H9 (cell line): Measurements from ENCODE around the gene TRPT1. TPM values are rescaled to one million over a fixed set of nuclear protein-coding genes. Genes with fewer than 3 reads are reported as not detected.

Experiments used
- DNase-seq: peaks from one replicate; pipeline ENCODE4 v3.0.0-alpha.2; 2017
- H2AFZ ChIP-seq: one replicate; pipeline ENCODE4 v1.6.1; 2013; ENCODE audit warnings: mild to moderate bottlenecking, low read length, control low read depth, moderate library complexity
- H2AK5ac ChIP-seq: 2 replicates; pipeline ENCODE4 v1.6.1; 2013; ENCODE audit warnings: low read length, control low read depth, mixed read lengths; ENCODE audit not compliant: insufficient read length
- H2BK120ac ChIP-seq: one replicate; pipeline ENCODE4 v1.6.1; 2013; ENCODE audit warnings: low read depth, mild to moderate bottlenecking, low read length, control low read depth, inconsistent platforms; ENCODE audit not compliant: poor library complexity, severe bottlenecking
- H2BK12ac ChIP-seq: 2 replicates; pipeline ENCODE4 v1.6.1; 2013; ENCODE audit warnings: low read length, control low read depth, mixed read lengths, low read depth; ENCODE audit not compliant: insufficient read length
- H2BK15ac ChIP-seq: 2 replicates; pipeline ENCODE4 v1.6.1; 2013; ENCODE audit warnings: low read depth, low read length, control low read depth
- H2BK20ac ChIP-seq: one replicate; pipeline ENCODE4 v1.6.1; 2013; ENCODE audit warnings: low read depth, mild to moderate bottlenecking, low read length, control low read depth, inconsistent platforms; ENCODE audit not compliant: poor library complexity, severe bottlenecking
- H2BK5ac ChIP-seq: 2 replicates; pipeline ENCODE4 v1.6.1; 2013; ENCODE audit warnings: low read length, control low read depth, mixed read lengths; ENCODE audit not compliant: insufficient read length
- H3K14ac ChIP-seq: 2 replicates; pipeline ENCODE4 v1.6.1; 2013; ENCODE audit warnings: low read length, control low read depth; ENCODE audit not compliant: insufficient read depth
- H3K18ac ChIP-seq: 2 replicates; pipeline ENCODE4 v1.6.1; 2013; ENCODE audit warnings: low read depth, mild to moderate bottlenecking, mixed read lengths, low read length, control low read depth; ENCODE audit not compliant: insufficient read length
- H3K23ac ChIP-seq: 2 replicates; pipeline ENCODE4 v1.6.1; 2013; ENCODE audit warnings: low read length, control low read depth, mixed read lengths, low read depth; ENCODE audit not compliant: insufficient read length
- H3K23me2 ChIP-seq: 2 replicates; pipeline ENCODE4 v1.6.1; 2013; ENCODE audit warnings: low read depth, mild to moderate bottlenecking, mixed read lengths, low read length, control low read depth; ENCODE audit not compliant: insufficient read length, poor library complexity, severe bottlenecking
- H3K27ac ChIP-seq: 2 replicates; pipeline ENCODE4 v1.5.1; 2013; ENCODE audit warnings: low read length, control low read depth, mixed read lengths, low read depth; ENCODE audit not compliant: insufficient read length
- H3K27me3 ChIP-seq: 2 replicates; pipeline ENCODE4 v1.6.1; 2013; ENCODE audit warnings: low read length, control low read depth, inconsistent platforms; ENCODE audit not compliant: insufficient read depth
- H3K4ac ChIP-seq: 2 replicates; pipeline ENCODE4 v1.6.1; 2013; ENCODE audit warnings: low read depth, mild to moderate bottlenecking, control low read depth, inconsistent platforms, low read length, moderate library complexity
- H3K4me1 ChIP-seq: 2 replicates; pipeline ENCODE4 v1.6.1; 2013; ENCODE audit warnings: low read length, control low read depth, inconsistent platforms; ENCODE audit not compliant: insufficient read depth
- H3K4me2 ChIP-seq: 2 replicates; pipeline ENCODE4 v1.6.1; 2013; ENCODE audit warnings: low read length, control low read depth, mixed read lengths; ENCODE audit not compliant: insufficient read length, insufficient read depth
- H3K56ac ChIP-seq: 2 replicates; pipeline ENCODE4 v1.6.1; 2013; ENCODE audit warnings: low read depth, mild to moderate bottlenecking, mixed read lengths, low read length, control low read depth; ENCODE audit not compliant: insufficient read length
- H3K79me1 ChIP-seq: 2 replicates; pipeline ENCODE4 v1.6.1; 2013; ENCODE audit warnings: low read depth, mild to moderate bottlenecking, moderate library complexity, low read length, control low read depth, inconsistent platforms; ENCODE audit not compliant: insufficient read depth, poor library complexity, severe bottlenecking
- H3K79me2 ChIP-seq: 2 replicates; pipeline ENCODE4 v1.6.1; 2013; ENCODE audit warnings: low read length, control low read depth, inconsistent platforms; ENCODE audit not compliant: insufficient read depth
- H3K9ac ChIP-seq: 2 replicates; pipeline ENCODE4 v1.6.1; 2013; ENCODE audit warnings: low read length, control low read depth, mixed read lengths; ENCODE audit not compliant: insufficient read length; ENCODE audit errors: extremely low read depth
- H3K9me3 ChIP-seq: one replicate; pipeline ENCODE4 v1.6.1; 2013; ENCODE audit warnings: low read depth, low read length, inconsistent platforms; ENCODE audit not compliant: control insufficient read depth
- H3T11ph ChIP-seq: one replicate; pipeline ENCODE4 v1.6.1; 2013; ENCODE audit warnings: mild to moderate bottlenecking, low read length, control low read depth, inconsistent platforms
- H4K20me1 ChIP-seq: one replicate; pipeline ENCODE4 v1.6.1; 2013; ENCODE audit not compliant: control insufficient read depth, insufficient read length, insufficient read depth
- H4K5ac ChIP-seq: 2 replicates; pipeline ENCODE4 v1.6.1; 2013; ENCODE audit warnings: low read depth, mild to moderate bottlenecking, mixed read lengths, low read length, control low read depth; ENCODE audit not compliant: insufficient read length
- H4K8ac ChIP-seq: replicated peaks from 2 replicates; pipeline ENCODE4 v1.6.1; 2013; ENCODE audit warnings: low read length, control low read depth, mixed read lengths, low read depth; ENCODE audit not compliant: insufficient read length
- H4K91ac ChIP-seq: 2 replicates; pipeline ENCODE4 v1.6.1; 2013; ENCODE audit warnings: low read depth, mild to moderate bottlenecking, moderate library complexity, mixed read lengths, low read length, control low read depth; ENCODE audit not compliant: insufficient read length
- H3K27ac Mint-ChIP-seq, 3 experiments: 2 replicates in 2 of 3; 3 replicates in 1 of 3; pipeline ENCODE4 v1.8.0; 2020 to 2021; ENCODE audit warnings: mixed read lengths in 3 of 3, mild to moderate bottlenecking in 1 of 3, moderate library complexity in 1 of 3
- H3K27me3 Mint-ChIP-seq: 2 replicates; pipeline ENCODE4 v1.8.0; 2021; ENCODE audit warnings: low read depth, mild to moderate bottlenecking, moderate library complexity, mixed read lengths
- H3K36me3 Mint-ChIP-seq, 3 experiments: 2 replicates in 2 of 3; 3 replicates in 1 of 3; pipeline ENCODE4 v1.8.0; 2020 to 2021; ENCODE audit warnings: low read depth in 3 of 3, mixed read lengths in 3 of 3; ENCODE audit not compliant: insufficient read depth in 1 of 3
- H3K4me1 Mint-ChIP-seq, 2 experiments: 2 replicates each; pipeline ENCODE4 v1.8.0; 2020; ENCODE audit warnings: mixed read lengths in 2 of 2
- H3K4me3 Mint-ChIP-seq, 2 experiments: 2 replicates in 1 of 2; 3 replicates in 1 of 2; pipeline ENCODE4 v1.8.0; 2020 to 2021; ENCODE audit warnings: mild to moderate bottlenecking in 2 of 2, mixed read lengths in 2 of 2, moderate library complexity in 1 of 2
- H3K9me3 Mint-ChIP-seq, 2 experiments: 2 replicates in 1 of 2; 3 replicates in 1 of 2; pipeline ENCODE4 v1.8.0; 2020; ENCODE audit warnings: mild to moderate bottlenecking in 2 of 2, mixed read lengths in 2 of 2, moderate library complexity in 1 of 2
- CTCF ChIP-seq: fragments of 200-600 bp; sonication (generic); conservative IDR thresholded peaks from 3 replicates; pipeline ENCODE4 v1.8.0; 2021; ENCODE audit warnings: antibody characterized with exemption, mild to moderate bottlenecking
- WGBS: extraction: QIAGEN DNeasy Blood & Tissue Kit; methylation state at CpG from one replicate; pipeline ENCODE4 v1.1.7; 2013; ENCODE audit warnings: missing lambda C conversion rate, low lambda C conversion rate, mixed read lengths; ENCODE audit not compliant: insufficient read length; ENCODE audit errors: extremely low coverage; 5-methylcytosine and 5-hydroxymethylcytosine counted together
- total RNA-seq: library from RNA; stranded (reverse); gene quantifications from 2 replicates; pipeline ENCODE4 v1.2.1, GENCODE V29; 2021

Gene TRPT1
- total RNA-seq, 1 experiment from 2014 or later = 33.6 TPM

- Histone ChIP-seq H2BK5ac (no peak overlapping the region), H4K20me1 (peaks cover 3% of the 10 kb centered on the region), H3K27me3 (no peaks in the 10 kb centered on the region; the same call in 1 of the 2 replicates), H3K23ac (no peak overlapping the region), H3K56ac (no peak overlapping the region), H3K4me2 (no peak overlapping the region), H3K9ac (no peak overlapping the region), H3K27ac (no peak overlapping the region), H3K79me2 (no peaks in the 10 kb centered on the region), H3K23me2 (no peaks in the 10 kb centered on the region), H4K91ac (no peak overlapping the region), H2BK12ac (no peak overlapping the region), H3K79me1 (no peaks in the 10 kb centered on the region), H3K18ac (no peak overlapping the region), H3K4ac (no peak overlapping the region), H2BK20ac (no peak overlapping the region), H2AK5ac (no peak overlapping the region), H3K4me1 (peaks cover 2% of the 10 kb centered on the region; the same call in 1 of the 2 replicates), H3T11ph (no peak overlapping the region), H2BK15ac (no peak overlapping the region), H4K8ac (no peak overlapping the region), H4K5ac (no peak overlapping the region), H2BK120ac (no peak overlapping the region), H2AFZ (no peak overlapping the region), H3K9me3 (peaks cover 5% of the 10 kb centered on the region), H3K14ac (no peak overlapping the region)
- peaks cover 10% of the 10 kb centered on the region for H3K27me3 Mint-ChIP-seq
- peaks cover 26 to 28% (median 27%) of the 10 kb centered on the region in 3 experiments; a peak in 6 of 7 replicates for H3K36me3 Mint-ChIP-seq
- no peak for DNase-seq
- peaks cover 5 to 16% of the 10 kb centered on the region in 2 experiments for H3K4me1 Mint-ChIP-seq
- TF ChIP-seq CTCF = no peak
- no peak overlapping the region for H3K27ac Mint-ChIP-seq
- H3K4me3 Mint-ChIP-seq = no peak overlapping the region
- peaks cover 10 to 13% of the 10 kb centered on the region in 2 experiments for H3K9me3 Mint-ChIP-seq
- WGBS = no CpG with 5 or more reads among the region's 8 CpGs
These were observed 49.2 kb downstream of the TRPT1 start for GRCh38 chr11:64176751-64177150.

Other genes with a start within 250 kb of the TRPT1 start
- gene OTUB1, start 239.7 kb downstream of the TRPT1 start, total RNA-seq = 114 TPM in 2 replicates
- gene FLRT1, start 190.3 kb downstream of the TRPT1 start, total RNA-seq = 0.24 and 0.31 TPM in 2 replicates
- 18.3 and 21.2 TPM in 2 replicates for gene MACROD1, start 60.1 kb downstream of the TRPT1 start, total RNA-seq
- gene STIP1, start 40.0 kb downstream of the TRPT1 start, total RNA-seq = 331 and 338 TPM in 2 replicates
- 6.6 and 10.6 TPM in 2 replicates for gene FERMT3, start 19.5 kb downstream of the TRPT1 start, total RNA-seq
- 39.6 and 45.8 TPM in 2 replicates for gene NUDT22, start 88 bp upstream of the TRPT1 start, total RNA-seq
- gene DNAJC4, start 4.4 kb upstream of the TRPT1 start, total RNA-seq = 21.0 and 24.2 TPM in 2 replicates
- gene VEGFB, start 8.4 kb upstream of the TRPT1 start, total RNA-seq = 57.1 and 57.7 TPM in 2 replicates
- gene FKBP2, start 14.9 kb upstream of the TRPT1 start, total RNA-seq = 36.5 and 41.0 TPM in 2 replicates
- 358 and 363 TPM in 2 replicates for gene PPP1R14B, start 20.8 kb upstream of the TRPT1 start, total RNA-seq
- 79.3 and 80.2 TPM in 2 replicates for gene PLCB3, start 25.3 kb upstream of the TRPT1 start, total RNA-seq
- gene BAD, start 58.5 kb upstream of the TRPT1 start, total RNA-seq = 23.3 and 25.0 TPM in 2 replicates
- 39.6 and 49.7 TPM in 2 replicates for gene GPR137, start 59.7 kb upstream of the TRPT1 start, total RNA-seq
- gene KCNK4, start 65.1 kb upstream of the TRPT1 start, total RNA-seq = 0.28 and 0.31 TPM in 2 replicates
- 0.92 and 1.3 TPM in 2 replicates for gene CATSPERZ, start 74.2 kb upstream of the TRPT1 start, total RNA-seq
- gene ESRRA, start 79.3 kb upstream of the TRPT1 start, total RNA-seq = 42.3 and 44.0 TPM in 2 replicates
- 315 and 341 TPM in 2 replicates for gene TRMT112, start 91.4 kb upstream of the TRPT1 start, total RNA-seq
- gene PRDX5, start 91.9 kb upstream of the TRPT1 start, total RNA-seq = 225 and 228 TPM in 2 replicates
- gene CCDC88B, start 114.0 kb upstream of the TRPT1 start, total RNA-seq = 11.2 and 12.2 TPM in 2 replicates
- 10.8 and 11.1 TPM in 2 replicates for gene RPS6KA4, start 133.0 kb upstream of the TRPT1 start, total RNA-seq